ENCODE measurements around the gene ARHGAP26. TPM values are rescaled to one million over a fixed set of nuclear protein-coding genes. Genes with fewer than 3 reads are reported as not detected.

The ARHGAP26 gene
- polyA plus RNA-seq, 1 donor (not counting 4 experiments of a cell fraction or from before 2014, with no cell fraction given): 3.9 TPM

GRCh38 chr5:143139585-143139984 lies 369.4 kb downstream of the ARHGAP26 start:
- Histone ChIP-seq H4K20me1 (ENCODE audit: control insufficient read depth, extremely low read depth, insufficient read depth, low read length) (no peaks in the 10 kb centered on the region), H3K27ac (ENCODE audit: control insufficient read depth, insufficient read depth, low read length) (no peak overlapping the region), H3K4me1 (ENCODE audit: control insufficient read depth, extremely low read depth, insufficient read depth, low read length) (peaks cover 33% of the 10 kb centered on the region), H2AFZ (ENCODE audit: control insufficient read depth, low read length) (no peak overlapping the region), H3K4me3 (ENCODE audit: control insufficient read depth in 2 of 3, extremely low read depth in 1 of 3, insufficient read depth in 2 of 3, low read depth in 1 of 3, low read length in 3 of 3) (no peak overlapping the region), H3K36me3 (ENCODE audit: control insufficient read depth in 2 of 2, extremely low read depth in 1 of 2, insufficient read depth in 2 of 2, low read length in 2 of 2) (peaks cover 0 to 1% of the 10 kb centered on the region in 2 experiments), H3K4me2 (ENCODE audit: control insufficient read depth, extremely low read depth, insufficient read depth, low read depth, low read length) (no peak overlapping the region), H3K9me3 (ENCODE audit: control insufficient read depth, low read depth, low read length) (no peaks in the 10 kb centered on the region), H3K9me1 (ENCODE audit: control insufficient read depth, extremely low read depth, insufficient read depth, low read length) (no peaks in the 10 kb centered on the region), H3K9ac (ENCODE audit: control insufficient read depth, extremely low read depth, insufficient read depth, low read length) (no peak overlapping the region), H3K27me3 (ENCODE audit: control insufficient read depth, extremely low read depth, insufficient read depth, low read length) (no peaks in the 10 kb centered on the region), H3K79me2 (ENCODE audit: control insufficient read depth, insufficient read depth, low read length) (no peaks in the 10 kb centered on the region)
- TF ChIP-seq EZH2 (IDR thresholded peaks at IDR 0.05; ENCODE audit: low read length) (no peak), CTCF (optimal IDR thresholded peaks at IDR 0.05 in 1 of 3, IDR thresholded peaks at IDR 0.05 in 1 of 3, conservative IDR thresholded peaks at IDR 0.05 in 1 of 3; ENCODE audit: extremely low read depth in 1 of 3, insufficient read depth in 2 of 3, low read length in 3 of 3) (no peak)
- dilution Hi-C loops (cut with MboI; ENCODE audit: extremely low pct_ligation_motif_present, low sequenced_read_pairs): no loop called here
- DNase-seq (ENCODE audit: low read depth, low spot score) (no peak), FAIRE-seq (no peak)

GRCh38 chr5:143140492-143141203 lies 370.5 kb downstream of the ARHGAP26 start:
- DNase-seq (ENCODE audit: low read depth, low spot score) (no peak), FAIRE-seq (no peak)
- Histone ChIP-seq H3K27ac (ENCODE audit: control insufficient read depth, insufficient read depth, low read length) (no peak overlapping the region), H3K36me3 (ENCODE audit: control insufficient read depth in 2 of 2, extremely low read depth in 1 of 2, insufficient read depth in 2 of 2, low read length in 2 of 2) (peaks cover 0 to 1% of the 10 kb centered on the region in 2 experiments), H3K4me3 (ENCODE audit: control insufficient read depth in 2 of 3, extremely low read depth in 1 of 3, insufficient read depth in 2 of 3, low read depth in 1 of 3, low read length in 3 of 3) (no peak overlapping the region), H3K4me1 (ENCODE audit: control insufficient read depth, extremely low read depth, insufficient read depth, low read length) (peaks cover 27% of the 10 kb centered on the region), H2AFZ (ENCODE audit: control insufficient read depth, low read length) (no peak overlapping the region), H3K9me1 (ENCODE audit: control insufficient read depth, extremely low read depth, insufficient read depth, low read length) (no peaks in the 10 kb centered on the region), H3K79me2 (ENCODE audit: control insufficient read depth, insufficient read depth, low read length) (no peaks in the 10 kb centered on the region), H3K4me2 (ENCODE audit: control insufficient read depth, extremely low read depth, insufficient read depth, low read depth, low read length) (no peak overlapping the region), H3K9ac (ENCODE audit: control insufficient read depth, extremely low read depth, insufficient read depth, low read length) (no peak overlapping the region), H3K9me3 (ENCODE audit: control insufficient read depth, low read depth, low read length) (no peaks in the 10 kb centered on the region), H4K20me1 (ENCODE audit: control insufficient read depth, extremely low read depth, insufficient read depth, low read length) (no peaks in the 10 kb centered on the region), H3K27me3 (ENCODE audit: control insufficient read depth, extremely low read depth, insufficient read depth, low read length) (no peaks in the 10 kb centered on the region)
- dilution Hi-C loops (cut with MboI; ENCODE audit: extremely low pct_ligation_motif_present, low sequenced_read_pairs): no loop called here
- TF ChIP-seq EZH2 (IDR thresholded peaks at IDR 0.05; ENCODE audit: low read length) (no peak), CTCF (optimal IDR thresholded peaks at IDR 0.05 in 1 of 3, IDR thresholded peaks at IDR 0.05 in 1 of 3, conservative IDR thresholded peaks at IDR 0.05 in 1 of 3; ENCODE audit: extremely low read depth in 1 of 3, insufficient read depth in 2 of 3, low read length in 3 of 3) (no peak)

Data from keratinocyte (primary cell).